A549 (cell line): Measurements from ENCODE around the gene FAM118A. TPM values are rescaled to one million over a fixed set of nuclear protein-coding genes. Genes with fewer than 3 reads are reported as not detected.
A peak's percentile ranks its signal among the peaks of the same experiment; 100 is the strongest.

Experiments
- ATAC-seq, 2 experiments: fragments of 200-7000 bp in 1 of 2; fragments of >200 bp in 1 of 2; cut with Nextera tagmentation in 1 of 2; cut with Tn5 transposase in 1 of 2; 3 replicates each; pipeline versions ENCODE4 v1.8.0 to v1.9.1; 2018 to 2020; ENCODE audit warnings: mild to moderate bottlenecking in 1 of 2, moderate library complexity in 1 of 2
- CTCF ChIA-PET: fragments of 300-600 bp; sonication (Branson Sonifier 250); formaldehyde crosslinking; extraction: SDS; loops from one replicate; lab custom pipeline; 2021; ENCODE audit warnings: antibody characterized with exemption, inconsistent platforms; lab: Yijun Ruan, JAX
- POLR2A ChIA-PET: fragments of 350-600 bp; formaldehyde crosslinking; extraction: SDS; loops from one replicate; lab custom pipeline; 2021; ENCODE audit warnings: antibody characterized with exemption, inconsistent platforms; lab: Yijun Ruan, JAX
- DNase-seq, 2 experiments: peaks; one replicate each; pipeline versions ENCODE4 v3.0.0 to v3.0.0-alpha.2; 2011 to 2016; ENCODE audit warnings: low read depth in 1 of 2, low spot score in 1 of 2
- FAIRE-seq: peaks from 2 replicates; lab custom pipeline; 2011; peaks lifted over from hg19 to GRCh38; lab: Jason Lieb, UNC
- H3K27ac ChIP-seq, 2 experiments: fragments of >200 bp; sonication (Bioruptor Twin); formaldehyde crosslinking; 3 replicates each; pipeline ENCODE4 v1.5.1; 2016 to 2017
- H3K4me1 ChIP-seq: fragments of >200 bp; sonication (Bioruptor Twin); formaldehyde crosslinking; 3 replicates; pipeline ENCODE4 v1.6.1; 2016
- H3K4me2 ChIP-seq: fragments of >200 bp; sonication (Bioruptor Twin); formaldehyde crosslinking; 3 replicates; pipeline ENCODE4 v1.6.1; 2016
- H3K4me3 ChIP-seq: fragments of >200 bp; sonication (Bioruptor Twin); formaldehyde crosslinking; 3 replicates; pipeline ENCODE4 v1.5.1; 2016
- H3K9me3 ChIP-seq: fragments of >200 bp; sonication (Bioruptor Twin); formaldehyde crosslinking; 3 replicates; pipeline ENCODE4 v1.6.1; 2016
- CBX8 ChIP-seq: fragments of 200-600 bp; sonication (generic); IDR thresholded peaks from 2 replicates; pipeline ENCODE4 v1.6.1; 2016
- EHMT2 ChIP-seq: fragments of 200-600 bp; sonication (generic); IDR thresholded peaks from 2 replicates; pipeline ENCODE4 v1.6.1; 2016; ENCODE audit warnings: antibody characterized with exemption, low read depth, mild to moderate bottlenecking, moderate library complexity
- ESRRA ChIP-seq: fragments of 150-350 bp; IDR thresholded peaks from 2 replicates; pipeline ENCODE4 v1.6.1; 2014; ENCODE audit warnings: mild to moderate bottlenecking, low read length, borderline replicate concordance
- FOSB ChIP-seq: fragments of 250-450 bp; sonication (Bioruptor Pico); IDR thresholded peaks from 2 replicates; pipeline ENCODE4 v1.5.0; 2020; ENCODE audit warnings: mild to moderate bottlenecking, moderate library complexity
- FOXS1 ChIP-seq: fragments of 250-450 bp; sonication (Bioruptor Pico); IDR thresholded peaks from 2 replicates; pipeline ENCODE4 v1.5.0; 2020; ENCODE audit warnings: mild to moderate bottlenecking, moderate library complexity
- JUN ChIP-seq, 2 experiments: fragments of >200 bp; sonication (Bioruptor Twin); formaldehyde crosslinking; IDR thresholded peaks; 2 replicates in 1 of 2; 3 replicates in 1 of 2; pipeline ENCODE4 v1.6.1; 2016 to 2017
- KDM5A ChIP-seq: fragments of 200-600 bp; sonication (generic); IDR thresholded peaks from 2 replicates; pipeline ENCODE4 v1.6.1; 2016; ENCODE audit warnings: antibody characterized with exemption, mild to moderate bottlenecking
- MYC ChIP-seq: IDR thresholded peaks from 2 replicates; pipeline ENCODE4 v1.6.1; 2012; ENCODE audit warnings: mild to moderate bottlenecking, inconsistent platforms, low read length, improper control_type of control experiment, borderline replicate concordance
- NFE2L2 ChIP-seq: fragments of 150-350 bp; conservative IDR thresholded peaks from 2 replicates; pipeline ENCODE4 v1.6.1; 2014; ENCODE audit warnings: low read length
- NPAS2 ChIP-seq: fragments of 250-450 bp; sonication (Bioruptor Pico); IDR thresholded peaks from 2 replicates; pipeline ENCODE4 v1.8.0; 2022; ENCODE audit warnings: mild to moderate bottlenecking, moderate library complexity, borderline replicate concordance
- PHF8 ChIP-seq: fragments of 200-600 bp; sonication (generic); IDR thresholded peaks from 2 replicates; pipeline ENCODE4 v1.6.1; 2016; ENCODE audit warnings: low read depth, mild to moderate bottlenecking, antibody characterized with exemption, moderate library complexity, borderline replicate concordance
- RFX5 ChIP-seq: fragments of 450-650 bp; IDR thresholded peaks from 2 replicates; pipeline ENCODE4 v1.7.1; 2014; ENCODE audit warnings: antibody characterized with exemption, mild to moderate bottlenecking, moderate library complexity
- ZFP36 ChIP-seq: fragments of 450-650 bp; IDR thresholded peaks from 2 replicates; pipeline ENCODE4 v1.6.1; 2014; ENCODE audit warnings: borderline replicate concordance; ENCODE audit not compliant: partially characterized antibody
- ZNF302 ChIP-seq: fragments of 250-450 bp; sonication (Bioruptor Pico); IDR thresholded peaks from 2 replicates; pipeline ENCODE4 v1.9.0; 2021; ENCODE audit warnings: inconsistent platforms, mild to moderate bottlenecking, moderate library complexity
- WGBS: methylation state at CpG from one replicate; pipeline ENCODE4 v1.1.6; 2017; ENCODE audit errors: missing lambda C conversion rate; 5-methylcytosine and 5-hydroxymethylcytosine counted together
- polyA plus RNA-seq, 4 experiments: library from polyadenylated mRNA; depleted of rRNA in 3 of 4; stranded (reverse); fragments of >200 nt; fragmentation: RNase III in 1 of 4; extraction: RNeasy Plus Mini Kit Qiagen cat#74134 plus additional on column Dnase treatment in 1 of 4; gene quantifications; 2 replicates in 3 of 4; 3 replicates in 1 of 4; pipeline ENCODE4 v1.2.3, GENCODE V29; 2011 to 2017
- TF ChIP-seq, protein P1 (sequence below): fragments of >200 bp; sonication (Bioruptor Twin); formaldehyde crosslinking; IDR thresholded peaks from 2 replicates; pipeline ENCODE4 v1.6.1; 2016
- TF ChIP-seq, protein P2 (sequence below): IDR thresholded peaks from 2 replicates; pipeline ENCODE4 v1.6.1; 2012
- TF ChIP-seq, protein P3 (sequence below): fragments of 450-650 bp; IDR thresholded peaks from 2 replicates; pipeline ENCODE4 v1.6.1; 2014; ENCODE audit warnings: antibody characterized with exemption
- TF ChIP-seq, protein P4 (sequence below): fragments of >200 bp; sonication (Bioruptor Twin); formaldehyde crosslinking; IDR thresholded peaks from 3 replicates; pipeline ENCODE4 v1.5.1; 2016
- TF ChIP-seq, protein P5 (sequence below): fragments of 250-450 bp; sonication (Bioruptor Pico); IDR thresholded peaks from 2 replicates; pipeline ENCODE4 v1.5.0; 2021; ENCODE audit warnings: mild to moderate bottlenecking, moderate library complexity, borderline replicate concordance
- TF ChIP-seq, protein P6 (sequence below): fragments of 250-450 bp; sonication (Bioruptor Pico); IDR thresholded peaks from 2 replicates; pipeline ENCODE4 v1.5.0; 2020; ENCODE audit warnings: low read depth, mild to moderate bottlenecking, moderate library complexity

The FAM118A gene
- polyA plus RNA-seq, 2 of the 4 experiments (the other 2 are of a cell fraction) = 16.8 to 18.1 TPM

DNA sequence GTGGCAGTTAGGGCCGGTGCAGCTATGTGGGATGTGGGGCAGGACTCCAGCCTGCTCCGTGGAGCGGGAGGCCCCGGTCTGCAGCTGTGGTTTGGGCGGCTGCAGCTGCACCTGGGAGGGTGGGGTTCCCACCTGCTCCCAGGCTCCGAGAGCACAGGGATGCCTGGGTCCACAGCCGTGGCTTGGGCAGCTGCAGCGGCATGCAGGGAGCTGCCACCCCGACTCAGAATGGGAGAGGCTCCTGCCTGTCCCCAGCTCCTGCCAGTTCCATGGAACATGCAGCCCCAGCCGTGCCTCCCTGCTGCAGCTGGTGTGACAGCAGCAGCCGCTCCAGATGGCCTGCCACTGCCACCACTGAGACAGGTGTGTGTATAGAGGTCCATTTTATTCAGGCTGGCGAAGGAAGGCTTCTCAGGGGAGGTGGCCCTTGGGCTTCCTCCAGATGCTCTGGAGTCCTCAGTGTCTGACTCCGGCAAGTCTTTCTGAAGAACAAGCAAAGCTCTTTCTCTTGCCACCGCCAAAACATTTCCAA, 46.7 kb upstream of the FAM118A start:
- H3K4me3 ChIP-seq = no peak overlapping the region
- FAIRE-seq = no peak
- ATAC-seq = no peak
- 87% methylated on average over 5 of the region's 14 CpGs for WGBS
- no peak for DNase-seq
- H3K4me2 ChIP-seq = no peak overlapping the region
- CTCF ChIA-PET = interaction anchor here (0.6 to 3.3 kb wide), 22 partner anchors 10 to 558 kb away, joined by 3 to 13 read pairs (median 4); partner anchors contain the start of gene NUP50
- peaks cover 12% of the 10 kb centered on the region for H3K4me1 ChIP-seq
- H3K27ac ChIP-seq = peak overlapping the region; percentile 60 to 87; a peak in 5 of 6 replicates
- POLR2A ChIA-PET = interaction anchor here (0.6 kb wide), 1 partner anchor 17 kb away, joined by 3 read pairs; no protein-coding TSS in a partner anchor
- H3K9me3 ChIP-seq = no peaks in the 10 kb centered on the region
- TF ChIP-seq ZNF302 (CRISPR knock-in tag) = no peak
- TF ChIP-seq, protein P1, sequence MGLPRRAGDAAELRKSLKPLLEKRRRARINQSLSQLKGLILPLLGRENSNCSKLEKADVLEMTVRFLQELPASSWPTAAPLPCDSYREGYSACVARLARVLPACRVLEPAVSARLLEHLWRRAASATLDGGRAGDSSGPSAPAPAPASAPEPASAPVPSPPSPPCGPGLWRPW = no peak
- TF ChIP-seq NPAS2 (CRISPR knock-in tag) = no peak
- no peak for TF ChIP-seq MYC
- TF ChIP-seq RFX5 = no peak
- no peak for TF ChIP-seq PHF8
- TF ChIP-seq EHMT2 = no peak
- TF ChIP-seq CBX8 = no peak
- no peak for TF ChIP-seq ESRRA
- TF ChIP-seq, protein P2, sequence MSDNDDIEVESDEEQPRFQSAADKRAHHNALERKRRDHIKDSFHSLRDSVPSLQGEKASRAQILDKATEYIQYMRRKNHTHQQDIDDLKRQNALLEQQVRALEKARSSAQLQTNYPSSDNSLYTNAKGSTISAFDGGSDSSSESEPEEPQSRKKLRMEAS = no peak
- TF ChIP-seq FOSB (CRISPR knock-in tag) = no peak
- TF ChIP-seq FOXS1 (CRISPR knock-in tag) = no peak
- TF ChIP-seq, protein P3, sequence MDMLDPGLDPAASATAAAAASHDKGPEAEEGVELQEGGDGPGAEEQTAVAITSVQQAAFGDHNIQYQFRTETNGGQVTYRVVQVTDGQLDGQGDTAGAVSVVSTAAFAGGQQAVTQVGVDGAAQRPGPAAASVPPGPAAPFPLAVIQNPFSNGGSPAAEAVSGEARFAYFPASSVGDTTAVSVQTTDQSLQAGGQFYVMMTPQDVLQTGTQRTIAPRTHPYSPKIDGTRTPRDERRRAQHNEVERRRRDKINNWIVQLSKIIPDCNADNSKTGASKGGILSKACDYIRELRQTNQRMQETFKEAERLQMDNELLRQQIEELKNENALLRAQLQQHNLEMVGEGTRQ = no peak
- TF ChIP-seq, protein P4, sequence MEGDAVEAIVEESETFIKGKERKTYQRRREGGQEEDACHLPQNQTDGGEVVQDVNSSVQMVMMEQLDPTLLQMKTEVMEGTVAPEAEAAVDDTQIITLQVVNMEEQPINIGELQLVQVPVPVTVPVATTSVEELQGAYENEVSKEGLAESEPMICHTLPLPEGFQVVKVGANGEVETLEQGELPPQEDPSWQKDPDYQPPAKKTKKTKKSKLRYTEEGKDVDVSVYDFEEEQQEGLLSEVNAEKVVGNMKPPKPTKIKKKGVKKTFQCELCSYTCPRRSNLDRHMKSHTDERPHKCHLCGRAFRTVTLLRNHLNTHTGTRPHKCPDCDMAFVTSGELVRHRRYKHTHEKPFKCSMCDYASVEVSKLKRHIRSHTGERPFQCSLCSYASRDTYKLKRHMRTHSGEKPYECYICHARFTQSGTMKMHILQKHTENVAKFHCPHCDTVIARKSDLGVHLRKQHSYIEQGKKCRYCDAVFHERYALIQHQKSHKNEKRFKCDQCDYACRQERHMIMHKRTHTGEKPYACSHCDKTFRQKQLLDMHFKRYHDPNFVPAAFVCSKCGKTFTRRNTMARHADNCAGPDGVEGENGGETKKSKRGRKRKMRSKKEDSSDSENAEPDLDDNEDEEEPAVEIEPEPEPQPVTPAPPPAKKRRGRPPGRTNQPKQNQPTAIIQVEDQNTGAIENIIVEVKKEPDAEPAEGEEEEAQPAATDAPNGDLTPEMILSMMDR = no peak
- TF ChIP-seq NFE2L2 = no peak
- TF ChIP-seq, protein P5, sequence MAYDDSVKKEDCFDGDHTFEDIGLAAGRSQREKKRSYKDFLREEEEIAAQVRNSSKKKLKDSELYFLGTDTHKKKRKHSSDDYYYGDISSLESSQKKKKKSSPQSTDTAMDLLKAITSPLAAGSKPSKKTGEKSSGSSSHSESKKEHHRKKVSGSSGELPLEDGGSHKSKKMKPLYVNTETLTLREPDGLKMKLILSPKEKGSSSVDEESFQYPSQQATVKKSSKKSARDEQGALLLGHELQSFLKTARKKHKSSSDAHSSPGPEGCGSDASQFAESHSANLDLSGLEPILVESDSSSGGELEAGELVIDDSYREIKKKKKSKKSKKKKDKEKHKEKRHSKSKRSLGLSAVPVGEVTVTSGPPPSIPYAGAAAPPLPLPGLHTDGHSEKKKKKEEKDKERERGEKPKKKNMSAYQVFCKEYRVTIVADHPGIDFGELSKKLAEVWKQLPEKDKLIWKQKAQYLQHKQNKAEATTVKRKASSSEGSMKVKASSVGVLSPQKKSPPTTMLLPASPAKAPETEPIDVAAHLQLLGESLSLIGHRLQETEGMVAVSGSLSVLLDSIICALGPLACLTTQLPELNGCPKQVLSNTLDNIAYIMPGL (CRISPR knock-in tag) = no peak
- TF ChIP-seq, protein P6, sequence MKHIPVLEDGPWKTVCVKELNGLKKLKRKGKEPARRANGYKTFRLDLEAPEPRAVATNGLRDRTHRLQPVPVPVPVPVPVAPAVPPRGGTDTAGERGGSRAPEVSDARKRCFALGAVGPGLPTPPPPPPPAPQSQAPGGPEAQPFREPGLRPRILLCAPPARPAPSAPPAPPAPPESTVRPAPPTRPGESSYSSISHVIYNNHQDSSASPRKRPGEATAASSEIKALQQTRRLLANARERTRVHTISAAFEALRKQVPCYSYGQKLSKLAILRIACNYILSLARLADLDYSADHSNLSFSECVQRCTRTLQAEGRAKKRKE (CRISPR knock-in tag) = no peak
- TF ChIP-seq JUN (IDR thresholded peaks at IDR 0.05) = no peak
- TF ChIP-seq ZFP36 = no peak
- TF ChIP-seq KDM5A = no peak
